GM19468 (cell line): Measurements from ENCODE around the gene CCNJL.

ENCODE experiments used
- ATAC-seq: cut with Tn5 transposase; IDR thresholded peaks from one replicate; pipeline ENCODE4 v1.9.1; 2021; ENCODE audit warnings: mild to moderate bottlenecking, moderate library complexity, moderate number of reproducible peaks; ENCODE audit not compliant: unreplicated experiment; ENCODE audit errors: extremely low read depth

Gene CCNJL

GRCh38 chr5:160235731-160236130, 76.6 kb downstream of the CCNJL start:
- no peak for ATAC-seq

DNA sequence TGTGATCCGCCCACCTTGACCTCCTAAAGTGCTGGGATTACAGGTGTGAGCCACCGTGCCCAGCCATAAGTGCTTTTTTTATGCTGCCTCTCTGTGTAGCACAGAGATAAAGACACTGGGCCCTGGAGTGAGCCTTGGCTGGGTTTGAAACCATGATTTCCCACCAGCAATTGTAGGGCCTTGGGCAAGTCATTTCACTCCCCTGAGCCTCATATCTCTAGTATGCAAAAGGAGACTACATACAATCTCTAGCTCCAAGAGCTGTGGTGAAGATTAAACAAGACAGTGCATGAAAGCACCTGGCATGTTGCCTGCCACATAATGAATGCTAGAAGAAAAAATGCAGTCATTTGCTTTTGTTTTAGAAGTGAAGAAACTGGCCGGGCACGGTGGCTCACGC, 79.1 kb downstream of the CCNJL start:
- no peak for ATAC-seq

DNA sequence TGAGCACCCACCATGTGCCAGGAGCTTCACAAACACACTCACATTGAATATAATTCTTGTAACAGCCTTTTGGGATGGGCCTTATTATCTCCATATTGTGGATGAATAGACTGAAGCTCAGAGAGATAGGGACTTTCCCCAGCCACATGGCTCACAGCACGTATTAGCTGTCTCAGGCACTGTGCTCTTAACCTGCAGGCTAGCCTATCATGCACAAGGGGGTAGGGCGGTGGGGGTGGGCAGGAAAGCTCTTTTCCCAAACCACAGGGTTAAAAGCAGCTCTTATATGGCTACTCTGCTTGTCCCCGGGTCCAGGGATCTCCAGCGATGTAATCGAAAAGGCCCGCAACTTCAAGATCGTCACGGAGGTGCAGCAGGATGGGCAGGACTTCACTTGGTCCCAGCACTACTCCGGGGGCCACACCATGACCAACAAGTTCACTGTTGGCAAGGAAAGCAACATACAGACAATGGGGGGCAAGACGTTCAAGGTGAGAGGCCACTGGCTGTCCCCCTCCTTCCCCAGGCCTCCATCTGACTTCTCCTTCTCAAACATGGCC, 80.5 kb downstream of the CCNJL start:
- ATAC-seq = no peak

- peak; percentile 43 for ATAC-seq
These were observed 81.5 kb downstream of the CCNJL start for GRCh38 chr5:160230686-160231527.

DNA sequence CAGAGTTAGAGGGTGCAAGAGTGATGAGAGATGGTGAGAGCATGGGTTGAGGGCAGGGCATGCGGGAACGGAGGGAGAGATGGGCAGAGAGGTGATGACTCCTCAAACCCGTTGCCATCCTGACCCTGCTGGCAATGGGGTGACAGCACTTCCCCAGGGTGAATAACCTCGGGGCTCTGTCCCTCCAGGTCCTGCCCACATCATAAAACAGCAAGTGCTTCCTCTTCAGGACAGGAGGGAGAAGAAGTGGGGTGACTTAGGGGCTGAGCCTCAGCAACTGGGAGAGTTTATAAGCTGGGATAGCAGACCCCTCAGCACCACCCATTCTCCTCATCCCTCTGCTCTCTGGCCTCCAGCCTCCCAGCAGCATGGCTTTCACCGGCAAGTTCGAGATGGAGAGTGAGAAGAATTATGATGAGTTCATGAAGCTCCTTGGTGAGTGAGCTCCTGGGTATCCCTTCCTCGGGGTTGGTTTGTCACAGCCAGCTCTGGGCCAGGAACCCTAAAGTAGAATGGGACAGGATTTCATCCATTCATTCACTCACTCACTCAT, 83.1 kb downstream of the CCNJL start, which contains the start of gene FABP6:
Gene FABP6 (plus strand): TSS at position 317 of the 553 bp plus-strand sequence. CDS start 52 bp downstream, at position 369.
- no peak for ATAC-seq

DNA sequence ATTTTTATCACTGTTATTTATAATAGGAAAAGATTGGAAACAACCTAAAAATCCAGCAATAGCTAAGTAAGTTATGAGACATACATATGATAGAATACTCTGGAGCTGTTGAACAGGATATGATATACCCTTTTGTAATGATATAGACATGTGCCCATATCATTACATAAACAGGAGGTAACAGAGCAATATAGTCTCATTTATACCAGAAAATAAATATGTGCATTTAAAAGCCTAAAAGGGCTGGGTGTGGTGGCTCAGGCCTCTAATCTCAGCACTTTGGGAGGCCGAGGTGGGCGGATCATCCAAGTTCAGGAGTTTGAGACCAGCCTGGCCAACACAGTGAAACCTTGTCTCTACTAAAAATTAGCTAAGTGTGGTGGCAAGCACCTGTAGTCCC, 85.4 kb downstream of the CCNJL start:
- ATAC-seq = no peak

GRCh38 chr5:160221082-160221481, 91.3 kb downstream of the CCNJL start:
- ATAC-seq = no peak

- ATAC-seq = no peak
These were observed 93.0 kb downstream of the CCNJL start for GRCh38 chr5:160219356-160219755.

GRCh38 chr5:160213537-160213936, 98.8 kb downstream of the CCNJL start:
- ATAC-seq = no peak

- no peak for ATAC-seq
These were observed 101.0 kb downstream of the CCNJL start for GRCh38 chr5:160211352-160211751.

- ATAC-seq = no peak
These were observed 101.8 kb downstream of the CCNJL start for GRCh38 chr5:160210606-160211005.

- ATAC-seq = no peak
These were observed 102.4 kb downstream of the CCNJL start for GRCh38 chr5:160209917-160210316.

GRCh38 chr5:160207061-160207460, 105.3 kb downstream of the CCNJL start:
- ATAC-seq = no peak
